ENCODE measurements around the gene RPS5. TPM values are rescaled to one million over a fixed set of nuclear protein-coding genes. Genes with fewer than 3 reads are reported as not detected.

RPS5 gene
- total RNA-seq, 2 donors from 2014 or later: 1,184 to 2,289 TPM

DNA sequence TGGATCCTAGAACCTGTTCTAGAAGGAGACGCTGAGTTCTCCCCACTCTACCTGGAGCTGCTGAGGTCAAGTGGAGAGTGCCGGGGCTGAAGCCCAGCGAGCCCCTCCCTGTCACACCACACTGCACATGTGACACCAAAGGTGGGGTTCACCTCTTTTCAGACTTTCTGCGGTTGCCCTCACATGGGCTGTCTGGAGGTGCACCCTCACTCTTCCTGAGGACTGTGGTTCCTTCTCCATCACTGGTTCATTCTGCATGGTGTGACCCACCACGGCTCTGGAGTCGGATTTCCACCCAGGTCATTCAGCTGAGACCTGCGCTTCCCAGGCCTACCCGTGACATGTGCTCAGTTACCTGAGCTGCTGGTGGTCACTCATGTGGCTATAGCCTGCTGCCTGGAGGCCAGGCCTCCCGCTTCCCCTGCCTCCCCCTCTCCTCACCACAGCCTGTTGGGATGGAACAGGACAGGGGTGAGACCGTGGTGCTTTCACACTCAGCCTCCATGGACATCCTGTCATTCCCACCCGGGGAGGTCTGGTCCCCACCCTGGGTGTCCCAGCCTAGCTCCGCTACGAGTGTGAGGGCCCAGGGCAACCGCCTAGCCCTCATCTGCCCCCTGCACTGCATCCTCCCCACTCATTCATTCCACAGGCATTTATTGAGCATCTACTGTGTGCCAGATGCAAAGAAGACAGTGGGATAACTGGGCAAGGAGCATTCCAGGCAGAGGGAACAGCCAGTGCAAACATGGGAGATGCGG is 33.2 kb upstream of the RPS5 start:
- Histone ChIP-seq H3K9me3 (no peaks in the 10 kb centered on the region), H3K27me3 (replicated peaks; ENCODE audit: insufficient read depth) (peaks cover 3% of the 10 kb centered on the region), H3K4me1 (replicated peaks) (no peaks in the 10 kb centered on the region), H3K36me3 (no peaks in the 10 kb centered on the region), H3K4me3 (no peak overlapping the region), H3K27ac (no peak overlapping the region)
- intact Hi-C loops (cut with DNase I): no loop called here
- WGBS: 84% methylated on average over 15 of the region's 15 CpGs
- DNase-seq (ENCODE audit: low spot score): no peak
- TF ChIP-seq CTCF (IDR thresholded peaks at IDR 0.05): no peak
- TF ChIP-seq POLR2AphosphoS5 (IDR thresholded peaks at IDR 0.05): no peak
- TF ChIP-seq POLR2A (IDR thresholded peaks at IDR 0.05): no peak

- H3K27me3 ChIP-seq (replicated peaks; ENCODE audit: insufficient read depth): peaks cover 3% of the 10 kb centered on the region
- H3K27ac ChIP-seq: no peak overlapping the region
- no peaks in the 10 kb centered on the region for H3K9me3 ChIP-seq
- H3K36me3 ChIP-seq: no peaks in the 10 kb centered on the region
- no peaks in the 10 kb centered on the region for H3K4me1 ChIP-seq (replicated peaks)
- TF ChIP-seq POLR2A (IDR thresholded peaks at IDR 0.05): no peak
- no peak for TF ChIP-seq POLR2AphosphoS5 (IDR thresholded peaks at IDR 0.05)
- TF ChIP-seq CTCF (IDR thresholded peaks at IDR 0.05): no peak
- intact Hi-C loops (cut with DNase I): no loop called here
- DNase-seq (ENCODE audit: low spot score): no peak
- 76% methylated on average over 6 of the region's 6 CpGs for WGBS
- H3K4me3 ChIP-seq: no peak overlapping the region
Measured at GRCh38 chr19:58354478-58355030, 32.5 kb upstream of the RPS5 start.

DNA sequence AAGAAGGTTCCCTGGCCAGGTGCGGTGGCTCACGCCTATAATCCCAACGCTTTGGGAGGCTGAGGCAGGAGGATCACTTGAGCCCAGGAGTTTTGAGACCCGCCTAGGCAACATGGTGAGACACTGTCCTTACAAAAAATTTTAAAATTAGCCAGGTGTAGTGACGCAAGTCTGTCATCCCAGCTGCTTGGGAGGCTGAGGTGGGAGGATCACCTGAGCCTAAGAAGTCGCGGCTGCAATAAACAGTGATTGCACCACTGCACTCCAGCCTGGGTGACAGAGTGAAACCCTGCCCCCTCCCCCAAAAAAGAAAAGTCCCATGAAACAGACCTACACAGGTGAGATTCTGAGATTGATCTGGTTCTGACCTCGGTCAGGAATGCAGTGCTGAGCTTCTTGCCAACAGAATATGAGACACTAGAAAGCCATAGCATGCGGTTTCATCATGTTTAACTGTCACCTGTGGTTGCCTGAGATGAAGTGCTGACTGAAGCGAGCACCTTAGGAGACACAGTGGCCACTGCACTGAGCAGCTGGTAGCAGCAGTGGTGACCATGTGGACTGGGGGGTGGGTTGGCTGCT is 31.8 kb upstream of the RPS5 start:
- no peak for DNase-seq (ENCODE audit: low spot score)
- intact Hi-C loops (cut with DNase I): no loop called here
- TF ChIP-seq POLR2AphosphoS5 (IDR thresholded peaks at IDR 0.05) (no peak), CTCF (IDR thresholded peaks at IDR 0.05) (no peak), POLR2A (IDR thresholded peaks at IDR 0.05) (no peak)
- WGBS: 92% methylated on average over 10 of the region's 10 CpGs
- H3K27me3 ChIP-seq (replicated peaks; ENCODE audit: insufficient read depth): no peaks in the 10 kb centered on the region
- no peaks in the 10 kb centered on the region for H3K4me1 ChIP-seq (replicated peaks)
- H3K4me3 ChIP-seq: no peak overlapping the region
- H3K27ac ChIP-seq: no peak overlapping the region
- H3K36me3 ChIP-seq: no peaks in the 10 kb centered on the region
- H3K9me3 ChIP-seq: no peaks in the 10 kb centered on the region

GRCh38 chr19:58355908-58356765 is 30.9 kb upstream of the RPS5 start:
- no peaks in the 10 kb centered on the region for H3K36me3 ChIP-seq
- H3K9me3 ChIP-seq: no peaks in the 10 kb centered on the region
- H3K27ac ChIP-seq: no peak overlapping the region
- intact Hi-C loops (cut with DNase I): no loop called here
- H3K4me3 ChIP-seq: no peak overlapping the region
- H3K27me3 ChIP-seq (replicated peaks; ENCODE audit: insufficient read depth): no peaks in the 10 kb centered on the region
- TF ChIP-seq POLR2AphosphoS5 (IDR thresholded peaks at IDR 0.05) (no peak), POLR2A (IDR thresholded peaks at IDR 0.05) (no peak), CTCF (IDR thresholded peaks at IDR 0.05) (no peak)
- DNase-seq (ENCODE audit: low spot score): no peak
- 62% methylated on average over 68 of the region's 94 CpGs for WGBS
- no peaks in the 10 kb centered on the region for H3K4me1 ChIP-seq (replicated peaks)

Data from prostate gland (tissue), 2 donors.